ENCODE measurements around the gene SART3. TPM values are rescaled to one million over a fixed set of nuclear protein-coding genes. Genes with fewer than 3 reads are reported as not detected.

SART3 gene
- total and polyA plus RNA-seq, 2 of the 13 experiments (the other 11 are each of a cell fraction or from before 2014, with no cell fraction given) = 16.1 to 69.9 TPM

GRCh38 chr12:108568338-108569154, 7.6 kb upstream of the SART3 start:
- CTCF ChIA-PET (ENCODE audit: low intra/inter-chr PET ratio, low total read pairs) = no interaction called here
- intact Hi-C loops (cut with micrococcal nuclease; ENCODE audit: unreplicated experiment) (no loop called here), in situ Hi-C loops (cut with HindIII; ENCODE audit: extremely low pct_ligation_motif_present, low pct_unique_long_range_greater_than_20kb) (loop anchor here (5.0 to 10.0 kb wide), 2 partner anchors 49 to 236 kb away; no protein-coding TSS in a partner anchor)
- no TSS peak for BruUV-seq (replicated peaks)
- POLR2A ChIA-PET = no interaction called here
- Histone ChIP-seq H3K9me3 (ENCODE audit: low read length) (no peaks in the 10 kb centered on the region), H3K4me1 (ENCODE audit: insufficient read depth, low read length) (peaks cover 7% of the 10 kb centered on the region), H2AFZ (ENCODE audit: low read length) (no peak overlapping the region), H3K36me3 (replicated peaks in 1 of 2; ENCODE audit: control insufficient read depth in 1 of 2, insufficient read depth in 2 of 2, low read length in 2 of 2) (peaks cover 20 to 55% of the 10 kb centered on the region in 2 experiments), H3K4me2 (ENCODE audit: low read depth, low read length) (no peak overlapping the region), H3K4me3 (replicated peaks in 1 of 3; ENCODE audit: insufficient read depth in 1 of 3, low read depth in 2 of 3, low read length in 3 of 3) (no peak overlapping the region), H3K27me3 (ENCODE audit: control insufficient read depth in 1 of 2, insufficient read depth in 2 of 2, low read length in 2 of 2) (no peaks in the 10 kb centered on the region; a peak in 1 of 5 replicates), H3K9ac (ENCODE audit: insufficient read depth, low read depth, low read length) (no peak overlapping the region), H3K79me2 (ENCODE audit: insufficient read depth, low read length) (peaks cover 8% of the 10 kb centered on the region), H4K20me1 (ENCODE audit: insufficient read depth, low read length) (no peaks in the 10 kb centered on the region; the same call in 1 of the 2 replicates), H3K27ac (ENCODE audit: extremely low read length, insufficient read depth, low read length) (no peak overlapping the region)
- no peak for TF ChIP-seq MBD4 (IDR thresholded peaks at IDR 0.05; ENCODE audit: borderline replicate concordance, low read length)
- no peak for TF ChIP-seq ZNF605 (CRISPR knock-in tag; IDR thresholded peaks at IDR 0.05)
- TF ChIP-seq TOE1 (CRISPR knock-in tag; IDR thresholded peaks at IDR 0.05) = no peak
- no peak for TF ChIP-seq SMAD3 (CRISPR knock-in tag; IDR thresholded peaks at IDR 0.05)
- no peak for TF ChIP-seq MTERF4 (CRISPR knock-in tag; IDR thresholded peaks at IDR 0.05)
- no peak for TF ChIP-seq PBX3 (CRISPR knock-in tag; IDR thresholded peaks at IDR 0.05; ENCODE audit: borderline replicate concordance)
- TF ChIP-seq SAP130 (CRISPR knock-in tag; IDR thresholded peaks at IDR 0.05; ENCODE audit: low read depth) = no peak
- TF ChIP-seq ZNF570 (CRISPR knock-in tag; IDR thresholded peaks at IDR 0.05; ENCODE audit: borderline replicate concordance) = no peak
- TF ChIP-seq ZNF24 (IDR thresholded peaks at IDR 0.05) = no peak
- TF ChIP-seq PBX2 (CRISPR knock-in tag; IDR thresholded peaks at IDR 0.05) = no peak
- TF ChIP-seq PAF1 (CRISPR knock-in tag; IDR thresholded peaks at IDR 0.05) = no peak
- TF ChIP-seq ZBTB20 (CRISPR knock-in tag; IDR thresholded peaks at IDR 0.05; ENCODE audit: borderline replicate concordance, low read depth) = no peak
- TF ChIP-seq ZNF510 (CRISPR knock-in tag; IDR thresholded peaks at IDR 0.05; ENCODE audit: low read depth) = no peak
- TF ChIP-seq ZMYM3 (CRISPR knock-in tag; IDR thresholded peaks at IDR 0.05) = no peak
- TF ChIP-seq ZNF775 (CRISPR knock-in tag; IDR thresholded peaks at IDR 0.05; ENCODE audit: borderline replicate concordance) = no peak
- TF ChIP-seq SRY (CRISPR knock-in tag; IDR thresholded peaks at IDR 0.05) = no peak
- no peak for TF ChIP-seq ZXDC (CRISPR knock-in tag; IDR thresholded peaks at IDR 0.05)
- no peak for TF ChIP-seq JUN (CRISPR knock-in tag; IDR thresholded peaks at IDR 0.05)
- TF ChIP-seq HES4 (CRISPR knock-in tag; IDR thresholded peaks at IDR 0.05; ENCODE audit: borderline replicate concordance) = no peak
- FAIRE-seq (no peak), DNase-seq (ENCODE audit: low spot score) (no peak), ATAC-seq (no peak)
- WGBS (ENCODE audit: low lambda C conversion rate) = 99% methylated on average over 10 of the region's 10 CpGs

Data from HepG2 (cell line).